H1 (cell line): ENCODE results near the gene EFHC1.

Experiments
- CEBPB ChIP-seq: IDR thresholded peaks from 2 replicates; pipeline ENCODE4 v1.6.1; 2012; ENCODE audit warnings: low read depth, low read length
- CTCF ChIP-seq, 3 experiments: IDR thresholded peaks; 1 replicate in 2 of 3; 2 replicates in 1 of 3; pipeline versions ENCODE4 v1.5.1 to v1.6.1; 2011; ENCODE audit warnings: low read length in 3 of 3, mild to moderate bottlenecking in 3 of 3, inconsistent platforms in 2 of 3, low read depth in 1 of 3, moderate library complexity in 1 of 3; ENCODE audit not compliant: insufficient read depth in 1 of 3; ENCODE audit errors: control extremely low read depth in 1 of 3
- EP300 ChIP-seq, 2 experiments: IDR thresholded peaks; 1 replicate in 1 of 2; 2 replicates in 1 of 2; pipeline ENCODE4 v1.6.1; 2011 to 2012; ENCODE audit warnings: low read depth in 2 of 2, low read length in 2 of 2, mild to moderate bottlenecking in 2 of 2, borderline replicate concordance in 1 of 2, inconsistent platforms in 1 of 2, moderate library complexity in 1 of 2
- KDM5A ChIP-seq: fragments of 200-600 bp; IDR thresholded peaks from 2 replicates; pipeline ENCODE4 v1.7.1; 2012; ENCODE audit warnings: mild to moderate bottlenecking, low read length, inconsistent platforms, mixed read lengths
- TBP ChIP-seq: IDR thresholded peaks from 2 replicates; pipeline ENCODE4 v1.6.1; 2011; ENCODE audit warnings: low read depth, low read length, improper control_type of control experiment

DNA sequence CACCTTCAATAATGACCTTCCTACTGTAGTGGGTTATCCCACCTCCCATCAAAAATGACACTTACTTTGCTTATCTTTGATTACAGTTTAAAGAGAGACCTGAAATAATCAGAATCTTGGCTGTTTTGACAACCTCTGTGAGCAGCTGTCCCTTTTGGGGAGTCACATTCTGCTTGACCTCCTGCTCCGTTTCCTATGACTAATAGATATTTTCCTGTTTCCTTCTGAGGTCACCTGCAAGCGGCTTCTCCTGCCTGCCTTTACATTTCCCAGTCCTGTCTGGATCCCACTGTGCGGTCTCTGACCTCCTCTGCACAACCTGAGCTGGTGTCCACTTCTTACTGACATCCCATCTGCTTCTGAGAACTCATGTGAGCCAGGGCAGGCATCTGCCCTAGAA lies 102.5 kb downstream of the EFHC1 start:
- TF ChIP-seq CTCF (IDR thresholded peaks at IDR 0.05; ENCODE audit: control extremely low read depth in 1 of 3, insufficient read depth in 1 of 3, low read depth in 1 of 3, low read length in 3 of 3) (no peak), TBP (no peak), CEBPB (no peak), EP300 (IDR thresholded peaks at IDR 0.05; ENCODE audit: borderline replicate concordance in 1 of 2, low read depth in 2 of 2, low read length in 2 of 2) (no peak), KDM5A (no peak)
